HCT116 (cell line): ENCODE data around the gene HEXD. TPM values are rescaled to one million over a fixed set of nuclear protein-coding genes. Genes with fewer than 3 reads are reported as not detected.

Source experiments
- ATAC-seq: fragments of 200-7000 bp; cut with Tn5 transposase; 2 replicates; pipeline ENCODE4 v1.9.1; 2020; ENCODE audit warnings: mild to moderate bottlenecking, moderate library complexity
- BruUV-seq: library from RNA; stranded (reverse); fragments of 400-500 nt; replicated peaks from 2 replicates; lab custom pipeline; 2021; lab: Mats Ljungman, UMichigan
- CTCF ChIA-PET: fragments of 300-600 bp; sonication (Branson Sonifier 250); formaldehyde crosslinking; loops from one replicate; lab custom pipeline; 2021; ENCODE audit warnings: antibody characterized with exemption; lab: Charles Lee
- POLR2A ChIA-PET: fragments of 300-600, 350-600 bp; sonication (Branson Sonifier 250); formaldehyde crosslinking; loops from one replicate; lab custom pipeline; 2021; ENCODE audit warnings: antibody characterized with exemption; lab: Charles Lee
- RAD21 ChIA-PET, 2 experiments: fragments of 300-600 bp; sonication (Branson Sonifier 250); formaldehyde crosslinking; loops; one replicate each; lab custom pipeline; 2023; ENCODE audit warnings: low total read pairs in 2 of 2; ENCODE audit not compliant: uncharacterized antibody in 2 of 2, unreplicated experiment in 2 of 2, low non-redundant PET in 1 of 2; lab: Charles Lee
- DNase-seq: peaks from one replicate; pipeline ENCODE4 v3.0.0-alpha.2; 2010; ENCODE audit warnings: low read depth, low spot score
- H2AFZ ChIP-seq: fragments of 200-600 bp; shearing (Covaris generic), sonication (generic); 2 replicates; pipeline ENCODE4 v1.6.1; 2017; ENCODE audit warnings: low read depth, mixed run types, mixed read lengths, antibody characterized with exemption, low read length; ENCODE audit not compliant: poor library complexity, severe bottlenecking
- H3K27ac ChIP-seq: 2 replicates; pipeline ENCODE4 v1.5.1; 2012; ENCODE audit warnings: low read depth, low read length
- H3K27me3 ChIP-seq: fragments of 200-600 bp; sonication (generic); 2 replicates; pipeline ENCODE4 v1.6.1; 2016; ENCODE audit warnings: mixed run types, low read length, mixed read lengths; ENCODE audit not compliant: insufficient read depth
- H3K36me3 ChIP-seq, 2 experiments: fragments of 200-500 bp in 1 of 2; fragments of 200-600 bp in 1 of 2; sonication (Bioruptor generic) in 1 of 2; sonication (generic) in 1 of 2; 2 replicates each; pipeline versions ENCODE4 v1.5.1 to v1.6.1; 2014 to 2016; ENCODE audit warnings: low read length in 2 of 2, inconsistent platforms in 1 of 2, mixed read lengths in 1 of 2, mixed run types in 1 of 2; ENCODE audit not compliant: insufficient read depth in 2 of 2, control insufficient read depth in 1 of 2
- H3K4me1 ChIP-seq, 2 experiments: fragments of 200-600 bp in 1 of 2; sonication (generic) in 1 of 2; 2 replicates each; pipeline versions ENCODE4 v1.5.1 to v1.6.1; 2012 to 2017; ENCODE audit warnings: low read length in 2 of 2, inconsistent platforms in 1 of 2, mild to moderate bottlenecking in 1 of 2, mixed read lengths in 1 of 2, mixed run types in 1 of 2, moderate library complexity in 1 of 2; ENCODE audit not compliant: insufficient read depth in 2 of 2, control insufficient read depth in 1 of 2
- H3K4me2 ChIP-seq: fragments of 200-600 bp; sonication (generic); 2 replicates; pipeline ENCODE4 v1.6.1; 2017; ENCODE audit warnings: mixed run types, low read length, mixed read lengths
- H3K4me3 ChIP-seq, 2 experiments: fragments of 200-600 bp in 1 of 2; sonication (generic) in 1 of 2; replicated peaks in 1 of 2; 2 replicates each; pipeline ENCODE4 v1.5.1; 2011 to 2016; ENCODE audit warnings: low read length in 2 of 2, control low read depth in 1 of 2, low read depth in 1 of 2, mild to moderate bottlenecking in 1 of 2, mixed read lengths in 1 of 2, mixed run types in 1 of 2
- H3K79me2 ChIP-seq: fragments of 200-600 bp; sonication (generic); 2 replicates; pipeline ENCODE4 v1.6.1; 2017; ENCODE audit warnings: mild to moderate bottlenecking, mixed run types, low read length, moderate library complexity, mixed read lengths; ENCODE audit not compliant: insufficient read depth
- H3K9ac ChIP-seq: fragments of 200-600 bp; sonication (generic); 2 replicates; pipeline ENCODE4 v1.6.1; 2016; ENCODE audit warnings: low read length, mixed read lengths
- H3K9me2 ChIP-seq: fragments of 200-600 bp; sonication (generic), shearing (Covaris generic); 2 replicates; pipeline ENCODE4 v1.6.1; 2017; ENCODE audit warnings: mixed run types, mild to moderate bottlenecking, moderate library complexity; ENCODE audit not compliant: insufficient read depth
- H3K9me3 ChIP-seq, 2 experiments: fragments of 200-500 bp in 1 of 2; fragments of 200-600 bp in 1 of 2; sonication (Bioruptor generic) in 1 of 2; sonication (generic) in 1 of 2; 2 replicates each; pipeline ENCODE4 v1.6.1; 2014 to 2017; ENCODE audit warnings: low read length in 2 of 2, mixed read lengths in 2 of 2, inconsistent platforms in 1 of 2, low read depth in 1 of 2, mild to moderate bottlenecking in 1 of 2, mixed run types in 1 of 2, moderate library complexity in 1 of 2; ENCODE audit not compliant: control insufficient read depth in 1 of 2, insufficient read depth in 1 of 2
- H4K20me1 ChIP-seq: fragments of 200-600 bp; sonication (generic), shearing (Covaris generic); 2 replicates; pipeline ENCODE4 v1.6.1; 2017; ENCODE audit warnings: mixed run types, mild to moderate bottlenecking, moderate library complexity; ENCODE audit not compliant: insufficient read depth
- CBX3 ChIP-seq: IDR thresholded peaks from 2 replicates; pipeline ENCODE4 v1.6.1; 2012; ENCODE audit warnings: low read depth
- POLR2AphosphoS5 ChIP-seq: IDR thresholded peaks from 2 replicates; pipeline ENCODE4 v1.6.1; 2011; ENCODE audit warnings: mild to moderate bottlenecking, low read depth, low read length, moderate library complexity
- SIN3A ChIP-seq: IDR thresholded peaks from 2 replicates; pipeline ENCODE4 v1.6.1; 2012; ENCODE audit warnings: low read depth
- intact Hi-C: fragments of 100-400 bp; cut with micrococcal nuclease; formaldehyde crosslinking; loops from 2 replicates; pipeline ENCODE4 v1.10.0; 2022
- total RNA-seq: library from RNA; stranded (reverse); gene quantifications from one replicate; pipeline ENCODE4 v1.2.1, GENCODE V29; 2021; ENCODE audit not compliant: unreplicated experiment
- TF ChIP-seq, protein P1 (sequence below): IDR thresholded peaks from 2 replicates; pipeline ENCODE4 v1.6.1; 2012
- TF ChIP-seq, protein P2 (sequence below): IDR thresholded peaks from 2 replicates; pipeline ENCODE4 v1.6.1; 2012; ENCODE audit warnings: low read depth
- TF ChIP-seq, protein P3 (sequence below): IDR thresholded peaks from 2 replicates; pipeline ENCODE4 v1.6.1; 2011; ENCODE audit warnings: mild to moderate bottlenecking, low read length, moderate library complexity; ENCODE audit not compliant: insufficient replicate concordance; ENCODE audit errors: extremely low read depth

HEXD gene
- total RNA-seq, 1 experiment from 2014 or later: 45.2 TPM

DNA sequence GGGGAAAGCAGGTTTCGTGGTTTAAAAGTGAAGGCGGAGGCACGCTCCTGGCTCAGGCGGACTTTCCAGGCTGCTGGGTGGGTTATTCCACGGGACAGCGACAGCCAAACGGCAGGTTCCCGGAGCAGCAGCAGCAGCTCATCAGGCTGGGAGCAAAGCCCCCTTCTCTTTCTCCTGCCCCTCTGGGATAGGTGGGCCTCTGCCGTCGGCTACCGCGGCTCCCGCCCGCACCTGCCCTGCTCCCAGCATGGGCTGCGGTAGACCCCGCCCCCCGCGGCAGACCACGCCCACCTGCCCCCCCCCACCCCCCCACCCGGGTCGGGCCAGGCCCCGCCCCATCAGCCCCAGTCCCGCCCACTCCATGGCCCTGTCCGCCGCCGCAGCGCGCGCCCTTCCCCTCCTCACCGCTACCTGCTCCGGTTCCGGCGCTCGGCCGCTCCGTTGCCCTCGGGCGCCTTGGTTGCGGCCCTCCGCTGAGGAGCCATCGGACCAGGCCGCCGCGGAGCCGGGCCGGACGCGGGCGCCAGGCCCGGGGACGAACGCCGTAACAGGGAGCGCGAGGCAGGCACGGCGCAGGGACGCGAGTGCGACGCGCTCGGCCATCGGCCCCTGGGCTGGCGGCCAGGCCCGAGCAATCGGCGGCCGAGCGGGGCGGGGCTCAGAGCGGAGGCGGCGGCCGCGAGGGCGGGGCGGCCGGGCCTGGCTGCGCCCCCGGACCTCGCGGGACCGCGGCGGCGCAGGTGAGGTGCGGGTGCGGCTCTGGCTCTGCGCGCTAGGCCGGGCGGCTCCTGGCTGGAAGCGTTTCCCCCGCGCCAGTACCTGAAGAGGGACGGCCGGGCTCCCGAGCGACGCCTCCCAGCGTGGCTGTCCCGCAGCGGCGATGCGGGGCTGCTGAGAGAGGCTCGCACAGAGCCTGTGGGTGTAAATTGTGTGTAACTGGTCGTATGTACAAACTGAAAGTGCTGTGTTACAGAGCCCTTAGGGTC, at the start of gene HEXD, which contains the start of gene OGFOD3 (continued):
- TF ChIP-seq, protein P1, sequence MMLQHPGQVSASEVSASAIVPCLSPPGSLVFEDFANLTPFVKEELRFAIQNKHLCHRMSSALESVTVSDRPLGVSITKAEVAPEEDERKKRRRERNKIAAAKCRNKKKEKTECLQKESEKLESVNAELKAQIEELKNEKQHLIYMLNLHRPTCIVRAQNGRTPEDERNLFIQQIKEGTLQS: no peak
- TF ChIP-seq, protein P2, sequence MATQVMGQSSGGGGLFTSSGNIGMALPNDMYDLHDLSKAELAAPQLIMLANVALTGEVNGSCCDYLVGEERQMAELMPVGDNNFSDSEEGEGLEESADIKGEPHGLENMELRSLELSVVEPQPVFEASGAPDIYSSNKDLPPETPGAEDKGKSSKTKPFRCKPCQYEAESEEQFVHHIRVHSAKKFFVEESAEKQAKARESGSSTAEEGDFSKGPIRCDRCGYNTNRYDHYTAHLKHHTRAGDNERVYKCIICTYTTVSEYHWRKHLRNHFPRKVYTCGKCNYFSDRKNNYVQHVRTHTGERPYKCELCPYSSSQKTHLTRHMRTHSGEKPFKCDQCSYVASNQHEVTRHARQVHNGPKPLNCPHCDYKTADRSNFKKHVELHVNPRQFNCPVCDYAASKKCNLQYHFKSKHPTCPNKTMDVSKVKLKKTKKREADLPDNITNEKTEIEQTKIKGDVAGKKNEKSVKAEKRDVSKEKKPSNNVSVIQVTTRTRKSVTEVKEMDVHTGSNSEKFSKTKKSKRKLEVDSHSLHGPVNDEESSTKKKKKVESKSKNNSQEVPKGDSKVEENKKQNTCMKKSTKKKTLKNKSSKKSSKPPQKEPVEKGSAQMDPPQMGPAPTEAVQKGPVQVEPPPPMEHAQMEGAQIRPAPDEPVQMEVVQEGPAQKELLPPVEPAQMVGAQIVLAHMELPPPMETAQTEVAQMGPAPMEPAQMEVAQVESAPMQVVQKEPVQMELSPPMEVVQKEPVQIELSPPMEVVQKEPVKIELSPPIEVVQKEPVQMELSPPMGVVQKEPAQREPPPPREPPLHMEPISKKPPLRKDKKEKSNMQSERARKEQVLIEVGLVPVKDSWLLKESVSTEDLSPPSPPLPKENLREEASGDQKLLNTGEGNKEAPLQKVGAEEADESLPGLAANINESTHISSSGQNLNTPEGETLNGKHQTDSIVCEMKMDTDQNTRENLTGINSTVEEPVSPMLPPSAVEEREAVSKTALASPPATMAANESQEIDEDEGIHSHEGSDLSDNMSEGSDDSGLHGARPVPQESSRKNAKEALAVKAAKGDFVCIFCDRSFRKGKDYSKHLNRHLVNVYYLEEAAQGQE: no peak

DNA sequence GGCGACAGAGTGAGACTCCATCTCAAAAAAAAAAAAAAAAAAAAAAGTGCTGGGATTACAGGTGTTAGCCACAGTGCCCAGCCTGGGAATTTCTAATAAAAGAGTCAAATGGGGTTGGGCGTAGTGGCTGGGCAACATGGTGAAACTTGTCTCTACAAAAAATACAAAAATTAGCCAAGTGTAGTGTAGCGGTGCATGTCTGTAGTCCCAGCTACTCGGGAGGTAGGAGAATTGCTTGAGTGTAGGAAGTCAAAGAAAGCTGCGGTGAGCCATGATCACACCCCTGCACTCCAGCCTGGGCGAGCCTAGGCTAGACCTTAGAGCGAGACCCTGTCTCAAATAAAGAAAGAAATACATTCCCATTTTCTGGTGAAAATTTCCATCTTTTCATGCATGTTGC, 48.9 kb upstream of the HEXD start:
- Histone ChIP-seq H3K4me3 (no peak overlapping the region), H3K9ac (no peak overlapping the region), H3K4me2 (no peak overlapping the region), H3K9me2 (no peaks in the 10 kb centered on the region), H3K27me3 (no peaks in the 10 kb centered on the region), H2AFZ (no peak overlapping the region), H3K27ac (no peak overlapping the region), H3K36me3 (no peaks in the 10 kb centered on the region), H3K4me1 (peaks cover 15 to 19% of the 10 kb centered on the region in 2 experiments), H4K20me1 (no peaks in the 10 kb centered on the region), H3K9me3 (no peaks in the 10 kb centered on the region), H3K79me2 (no peaks in the 10 kb centered on the region)
- BruUV-seq: no TSS peak
- no peak for TF ChIP-seq CBX3
- TF ChIP-seq POLR2AphosphoS5: no peak
- TF ChIP-seq SIN3A: no peak
- TF ChIP-seq, protein P3, sequence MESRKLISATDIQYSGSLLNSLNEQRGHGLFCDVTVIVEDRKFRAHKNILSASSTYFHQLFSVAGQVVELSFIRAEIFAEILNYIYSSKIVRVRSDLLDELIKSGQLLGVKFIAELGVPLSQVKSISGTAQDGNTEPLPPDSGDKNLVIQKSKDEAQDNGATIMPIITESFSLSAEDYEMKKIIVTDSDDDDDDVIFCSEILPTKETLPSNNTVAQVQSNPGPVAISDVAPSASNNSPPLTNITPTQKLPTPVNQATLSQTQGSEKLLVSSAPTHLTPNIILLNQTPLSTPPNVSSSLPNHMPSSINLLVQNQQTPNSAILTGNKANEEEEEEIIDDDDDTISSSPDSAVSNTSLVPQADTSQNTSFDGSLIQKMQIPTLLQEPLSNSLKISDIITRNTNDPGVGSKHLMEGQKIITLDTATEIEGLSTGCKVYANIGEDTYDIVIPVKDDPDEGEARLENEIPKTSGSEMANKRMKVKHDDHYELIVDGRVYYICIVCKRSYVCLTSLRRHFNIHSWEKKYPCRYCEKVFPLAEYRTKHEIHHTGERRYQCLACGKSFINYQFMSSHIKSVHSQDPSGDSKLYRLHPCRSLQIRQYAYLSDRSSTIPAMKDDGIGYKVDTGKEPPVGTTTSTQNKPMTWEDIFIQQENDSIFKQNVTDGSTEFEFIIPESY: no peak
- POLR2A ChIA-PET: no interaction called here
- RAD21 ChIA-PET: no interaction called here
- intact Hi-C loops: no loop called here
- DNase-seq: no peak
- ATAC-seq: no peak
- CTCF ChIA-PET: no interaction called here
